DOHH2 (cell line): ENCODE results near the gene CCL13.

Experiments
- EZH2phosphoT487 ChIP-seq: fragments of 200-600 bp; sonication (generic); IDR thresholded peaks from 2 replicates; pipeline ENCODE4 v1.6.1; 2017; ENCODE audit warnings: borderline replicate concordance, mild to moderate bottlenecking, antibody characterized with exemption, low read length, moderate library complexity, mixed read lengths
- TF ChIP-seq, protein P1 (sequence below): fragments of 200-600 bp; sonication (generic); IDR thresholded peaks from one replicate; pipeline ENCODE4 v1.5.1; 2014; ENCODE audit warnings: antibody characterized with exemption, mild to moderate bottlenecking, low read depth, low read length; ENCODE audit not compliant: poor library complexity, severe bottlenecking

DNA sequence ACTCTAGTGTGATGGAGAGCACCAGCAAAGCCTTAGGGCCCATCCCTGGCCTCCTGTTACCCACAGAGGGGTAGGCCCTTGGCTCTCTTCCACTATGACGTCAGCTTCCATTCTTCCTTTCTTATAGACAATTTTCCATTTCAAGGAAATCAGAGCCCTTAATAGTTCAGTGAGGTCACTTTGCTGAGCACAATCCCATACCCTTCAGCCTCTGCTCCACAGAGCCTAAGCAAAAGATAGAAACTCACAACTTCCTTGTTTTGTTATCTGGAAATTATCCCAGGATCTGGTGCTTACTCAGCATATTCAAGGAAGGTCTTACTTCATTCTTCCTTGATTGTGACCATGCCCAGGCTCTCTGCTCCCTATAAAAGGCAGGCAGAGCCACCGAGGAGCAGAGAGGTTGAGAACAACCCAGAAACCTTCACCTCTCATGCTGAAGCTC, 37.2 kb upstream of the CCL13 start, which contains the start of gene CCL8:
- TF ChIP-seq, protein P1, sequence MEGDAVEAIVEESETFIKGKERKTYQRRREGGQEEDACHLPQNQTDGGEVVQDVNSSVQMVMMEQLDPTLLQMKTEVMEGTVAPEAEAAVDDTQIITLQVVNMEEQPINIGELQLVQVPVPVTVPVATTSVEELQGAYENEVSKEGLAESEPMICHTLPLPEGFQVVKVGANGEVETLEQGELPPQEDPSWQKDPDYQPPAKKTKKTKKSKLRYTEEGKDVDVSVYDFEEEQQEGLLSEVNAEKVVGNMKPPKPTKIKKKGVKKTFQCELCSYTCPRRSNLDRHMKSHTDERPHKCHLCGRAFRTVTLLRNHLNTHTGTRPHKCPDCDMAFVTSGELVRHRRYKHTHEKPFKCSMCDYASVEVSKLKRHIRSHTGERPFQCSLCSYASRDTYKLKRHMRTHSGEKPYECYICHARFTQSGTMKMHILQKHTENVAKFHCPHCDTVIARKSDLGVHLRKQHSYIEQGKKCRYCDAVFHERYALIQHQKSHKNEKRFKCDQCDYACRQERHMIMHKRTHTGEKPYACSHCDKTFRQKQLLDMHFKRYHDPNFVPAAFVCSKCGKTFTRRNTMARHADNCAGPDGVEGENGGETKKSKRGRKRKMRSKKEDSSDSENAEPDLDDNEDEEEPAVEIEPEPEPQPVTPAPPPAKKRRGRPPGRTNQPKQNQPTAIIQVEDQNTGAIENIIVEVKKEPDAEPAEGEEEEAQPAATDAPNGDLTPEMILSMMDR: no peak
- no peak for TF ChIP-seq EZH2phosphoT487
